ENCODE data around the gene GCSH. TPM values are rescaled to one million over a fixed set of nuclear protein-coding genes. Genes with fewer than 3 reads are reported as not detected.
A peak's percentile ranks its signal among the peaks of the same experiment; 100 is the strongest.

GCSH gene
- total RNA-seq, 6 experiments from 2014 or later, result 41.8 to 77.1 (median 52.4) TPM

- no peak for ATAC-seq
- no peak for TF ChIP-seq CTCF (IDR thresholded peaks at IDR 0.05)
- TF ChIP-seq POLR2A (IDR thresholded peaks at IDR 0.05), result no peak
- WGBS (ENCODE audit: insufficient coverage, low coverage, low lambda C conversion rate, missing lambda C conversion rate), result 94% methylated on average over 5 of the region's 5 CpGs
These were observed 7.4 kb downstream of the GCSH start for GRCh38 chr16:81088836-81089235.

GRCh38 chr16:81081014-81081413, 15.2 kb downstream of the GCSH start:
- H3K4me1 ChIP-seq, result peaks cover 0 to 4% (median 2%) of the 10 kb centered on the region in 4 donors
- DNase-seq, result no peak
- intact Hi-C loops (cut with DNase I), result no loop called here
- H3K36me3 ChIP-seq, result peaks cover 0 to 2% (median 0%) of the 10 kb centered on the region in 4 donors
- TF ChIP-seq POLR2A (IDR thresholded peaks at IDR 0.05) (no peak), CTCF (IDR thresholded peaks at IDR 0.05) (no peak)
- H3K27me3 ChIP-seq, result no peaks in the 10 kb centered on the region
- no peak overlapping the region for H3K27ac ChIP-seq
- no peak for ATAC-seq
- no peaks in the 10 kb centered on the region for H3K9me3 ChIP-seq
- WGBS (ENCODE audit: insufficient coverage, low coverage, low lambda C conversion rate, missing lambda C conversion rate), result 73% methylated on average over 4 of the region's 4 CpGs
- H3K4me3 ChIP-seq, result no peak overlapping the region

More at GRCh38 chr16:81088836-81089235, 7.4 kb downstream of the GCSH start:
- Histone ChIP-seq H3K4me3 (no peak overlapping the region), H3K27me3 (no peaks in the 10 kb centered on the region), H3K9me3 (no peaks in the 10 kb centered on the region), H3K36me3 (no peaks in the 10 kb centered on the region), H3K27ac (no peak overlapping the region), H3K4me1 (peaks cover 0 to 20% (median 7%) of the 10 kb centered on the region in 4 donors)
- intact Hi-C loops (cut with DNase I), result no loop called here
- no peak for DNase-seq

DNA sequence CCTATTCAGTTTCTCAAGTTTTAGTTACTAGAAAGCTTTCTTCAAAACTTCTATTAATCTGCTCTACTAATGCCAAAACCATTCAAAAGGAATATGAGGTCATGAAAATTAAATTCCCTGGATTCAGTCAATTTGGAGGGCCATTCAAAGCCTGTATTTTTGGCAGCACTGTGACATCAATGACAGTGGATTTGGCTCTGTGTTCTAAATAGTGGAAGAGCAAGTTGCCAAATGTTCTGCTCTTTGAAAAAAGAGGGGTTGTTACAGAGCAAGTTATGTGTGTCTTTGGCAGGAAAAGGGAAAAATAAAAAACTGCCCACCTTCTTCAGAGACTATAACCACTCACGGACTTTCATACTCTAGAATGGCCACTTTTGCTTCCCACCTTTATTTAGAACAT, 16.0 kb downstream of the GCSH start:
- no peak for ATAC-seq
- no peaks in the 10 kb centered on the region for H3K27me3 ChIP-seq
- H3K4me1 ChIP-seq, result peaks cover 0 to 4% (median 2%) of the 10 kb centered on the region in 4 donors
- no peak for DNase-seq
- TF ChIP-seq POLR2A (IDR thresholded peaks at IDR 0.05) (no peak), CTCF (IDR thresholded peaks at IDR 0.05) (no peak)
- intact Hi-C loops (cut with DNase I), result no loop called here
- no peak overlapping the region for H3K27ac ChIP-seq
- H3K9me3 ChIP-seq, result no peaks in the 10 kb centered on the region
- WGBS (ENCODE audit: insufficient coverage, low coverage, low lambda C conversion rate, missing lambda C conversion rate), result 80% methylated on average over 1 of the region's 1 CpG
- H3K36me3 ChIP-seq, result peaks cover 0 to 2% (median 0%) of the 10 kb centered on the region in 4 donors
- no peak overlapping the region for H3K4me3 ChIP-seq

DNA sequence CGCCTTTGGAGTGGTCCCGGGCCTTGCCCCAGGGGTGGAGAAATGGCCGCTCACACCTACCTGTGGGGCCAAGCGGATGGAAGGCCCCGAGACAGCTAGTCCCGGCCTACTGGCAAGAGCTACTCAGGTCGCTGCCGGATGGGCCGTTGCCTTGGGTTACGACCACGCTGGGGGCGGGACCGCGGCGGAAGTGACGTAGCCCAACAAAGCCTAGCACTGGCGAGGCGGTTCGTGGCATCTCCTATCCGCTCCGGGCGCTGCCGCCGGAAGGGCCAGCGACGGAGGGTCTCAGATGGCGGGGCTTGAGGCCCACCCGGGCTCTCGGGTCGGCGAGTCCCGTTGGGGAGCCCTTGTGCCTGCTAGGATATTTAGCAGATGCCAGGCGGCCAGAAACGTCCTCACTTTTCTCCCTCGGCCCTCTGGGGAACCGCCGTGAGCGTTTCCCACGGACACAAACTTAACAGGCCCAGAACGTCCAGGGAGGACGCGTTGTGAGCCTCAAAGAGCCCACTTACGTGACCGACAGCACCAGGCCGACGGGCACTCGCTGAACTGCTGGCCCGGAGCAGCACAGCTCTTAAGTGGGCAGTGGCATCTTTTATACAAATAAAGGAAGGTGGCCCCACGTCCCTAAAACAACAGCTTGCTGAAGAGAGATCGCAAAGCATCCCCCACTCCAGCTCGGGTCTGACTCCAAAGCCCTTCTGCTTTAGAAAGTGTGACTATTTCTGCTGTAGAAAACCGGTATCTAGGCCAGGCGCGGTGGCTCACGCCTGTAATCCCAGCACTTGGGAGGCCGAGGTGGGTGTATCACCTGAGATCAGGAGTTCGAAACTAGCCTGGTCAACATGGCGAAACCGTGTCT, 18.9 kb downstream of the GCSH start, which contains the start of gene C16orf46:
Gene C16orf46 (minus strand): TSS at position 163 of the 865 bp plus-strand sequence. CDS start 13,283 bp downstream, outside the sequence.
- Histone ChIP-seq H3K36me3 (no peaks in the 10 kb centered on the region), H3K27ac (peak within 1 kb of the TSS; percentile 70 to 93 (median 91)), H3K4me3 (peak within 1 kb of the TSS; percentile 69 to 86 (median 75)), H3K9me3 (no peaks in the 10 kb centered on the region), H3K4me1 (peaks cover 0 to 4% (median 2%) of the 10 kb centered on the region in 4 donors), H3K27me3 (no peaks in the 10 kb centered on the region)
- intact Hi-C loops (cut with DNase I), result no loop called here
- ATAC-seq, result peak; percentile 97 to 98 (median 98)
- TF ChIP-seq POLR2A (IDR thresholded peaks at IDR 0.05) (peak; percentile 87), CTCF (IDR thresholded peaks at IDR 0.05) (no peak)
- 21% methylated on average over 29 of the region's 59 CpGs for WGBS (ENCODE audit: insufficient coverage, low coverage, low lambda C conversion rate, missing lambda C conversion rate)
- DNase-seq, result peak; percentile 96 to 99 (median 97)
